HEK293 (cell line): ENCODE data around the gene B4GAT1.
"Not testable (repeated sequence)": the region's sequence is repeated elsewhere in the genome, so short reads cannot be mapped to it uniquely, and the experiment has no call there.

Experiments used
- CTCF ChIA-PET: fragments of 350-600 bp; formaldehyde crosslinking; extraction: SDS; loops from one replicate; lab custom pipeline; 2021; ENCODE audit warnings: antibody characterized with exemption; lab: Yijun Ruan, JAX
- POLR2A ChIA-PET: fragments of 300-600 bp; formaldehyde crosslinking; extraction: SDS; loops from one replicate; lab custom pipeline; 2020; ENCODE audit warnings: antibody characterized with exemption, inconsistent platforms; lab: Yijun Ruan, JAX
- H3K27ac ChIP-seq: fragments of 200-500 bp; sonication (Bioruptor generic); 2 replicates; pipeline ENCODE4 v1.5.1; 2014; ENCODE audit warnings: low read depth, low read length, control low read depth, inconsistent platforms; ENCODE audit errors: extremely low read depth
- H3K36me3 ChIP-seq, 2 experiments: fragments of 200-500 bp in 1 of 2; sonication (Bioruptor generic) in 1 of 2; 1 replicate in 1 of 2; 2 replicates in 1 of 2; pipeline ENCODE4 v1.5.1; 2014 to 2017; ENCODE audit warnings: inconsistent platforms in 2 of 2, low read length in 2 of 2; ENCODE audit not compliant: control insufficient read depth in 2 of 2, insufficient read depth in 1 of 2
- H3K4me1 ChIP-seq: fragments of 200-500 bp; sonication (Bioruptor generic); 2 replicates; pipeline ENCODE4 v1.5.1; 2014; ENCODE audit warnings: mild to moderate bottlenecking, low read length, inconsistent platforms; ENCODE audit not compliant: control insufficient read depth, insufficient read depth
- H3K4me3 ChIP-seq: 2 replicates; pipeline ENCODE4 v1.5.1; 2011; ENCODE audit warnings: low read depth, mild to moderate bottlenecking, control low read depth, low read length, moderate library complexity
- H3K9me3 ChIP-seq: fragments of 200-500 bp; sonication (Bioruptor generic); 2 replicates; pipeline ENCODE4 v1.5.1; 2014; ENCODE audit warnings: low read depth, low read length, inconsistent platforms; ENCODE audit not compliant: control insufficient read depth, insufficient read depth
- BCL11A ChIP-seq: fragments of 450-650 bp; formaldehyde crosslinking; IDR thresholded peaks from 2 replicates; pipeline ENCODE4 v1.5.1; 2016; ENCODE audit warnings: low read depth, missing biosample characterization, missing genetic modification characterization
- CTCF ChIP-seq: fragments of 450-650 bp; formaldehyde crosslinking; IDR thresholded peaks from 2 replicates; pipeline ENCODE4 v1.5.1; 2016; ENCODE audit warnings: missing biosample characterization, missing genetic modification characterization
- IKZF3 ChIP-seq: fragments of 450-650 bp; IDR thresholded peaks from 2 replicates; pipeline ENCODE4 v1.5.0; 2018; ENCODE audit warnings: missing biosample characterization, mild to moderate bottlenecking, missing genetic modification characterization, moderate library complexity
- INSM2 ChIP-seq: fragments of 450-650 bp; formaldehyde crosslinking; IDR thresholded peaks from 2 replicates; pipeline ENCODE4 v1.5.1; 2016; ENCODE audit warnings: missing biosample characterization, missing genetic modification characterization
- KLF16 ChIP-seq: fragments of 450-650 bp; formaldehyde crosslinking; IDR thresholded peaks from 2 replicates; pipeline ENCODE4 v1.5.1; 2017; ENCODE audit warnings: missing biosample characterization, missing genetic modification characterization
- ZFP37 ChIP-seq: fragments of 450-650 bp; formaldehyde crosslinking; IDR thresholded peaks from 2 replicates; pipeline ENCODE4 v1.5.1; 2016; ENCODE audit warnings: missing biosample characterization, missing genetic modification characterization
- ZNF112 ChIP-seq: fragments of 450-650 bp; formaldehyde crosslinking; IDR thresholded peaks from 2 replicates; pipeline ENCODE4 v1.5.0; 2017; ENCODE audit warnings: missing biosample characterization, missing genetic modification characterization
- ZNF146 ChIP-seq: fragments of 450-650 bp; formaldehyde crosslinking; IDR thresholded peaks from 2 replicates; pipeline ENCODE4 v1.5.1; 2016; ENCODE audit warnings: missing biosample characterization, missing genetic modification characterization
- ZNF16 ChIP-seq: fragments of 450-650 bp; formaldehyde crosslinking; IDR thresholded peaks from 2 replicates; pipeline ENCODE4 v1.5.1; 2016; ENCODE audit warnings: low read depth, missing biosample characterization, missing genetic modification characterization
- ZNF324 ChIP-seq: fragments of 450-650 bp; formaldehyde crosslinking; IDR thresholded peaks from 2 replicates; pipeline ENCODE4 v1.5.1; 2016; ENCODE audit warnings: missing biosample characterization, missing genetic modification characterization
- ZNF335 ChIP-seq: fragments of 450-650 bp; formaldehyde crosslinking; conservative IDR thresholded peaks from 2 replicates; pipeline ENCODE4 v1.5.1; 2016; ENCODE audit warnings: missing biosample characterization, missing genetic modification characterization
- ZNF433 ChIP-seq: fragments of 450-650 bp; formaldehyde crosslinking; IDR thresholded peaks from 2 replicates; pipeline ENCODE4 v1.5.1; 2016; ENCODE audit warnings: missing biosample characterization, missing genetic modification characterization, low read depth
- ZNF473 ChIP-seq: fragments of 450-650 bp; formaldehyde crosslinking; IDR thresholded peaks from 2 replicates; pipeline ENCODE4 v1.5.1; 2017; ENCODE audit warnings: missing biosample characterization, missing genetic modification characterization
- ZNF488 ChIP-seq: fragments of 450-650 bp; formaldehyde crosslinking; IDR thresholded peaks from 2 replicates; pipeline ENCODE4 v1.5.1; 2016; ENCODE audit warnings: missing biosample characterization, missing genetic modification characterization
- ZNF670 ChIP-seq: fragments of 450-650 bp; formaldehyde crosslinking; IDR thresholded peaks from 2 replicates; pipeline ENCODE4 v1.5.1; 2016; ENCODE audit warnings: missing biosample characterization, missing genetic modification characterization, low read depth
- ZNF747 ChIP-seq: fragments of 450-650 bp; formaldehyde crosslinking; IDR thresholded peaks from 2 replicates; pipeline ENCODE4 v1.5.1; 2016; ENCODE audit warnings: missing biosample characterization, missing genetic modification characterization
- ZSCAN5A ChIP-seq: fragments of 450-650 bp; formaldehyde crosslinking; IDR thresholded peaks from 2 replicates; pipeline ENCODE4 v1.5.1; 2016; ENCODE audit warnings: missing biosample characterization, missing genetic modification characterization

B4GAT1 gene

GRCh38 chr11:66322732-66323427, 24.5 kb downstream of the B4GAT1 start (continued):
- TF ChIP-seq KLF16 (tag by site-specific recombination), result no peak
- TF ChIP-seq ZNF747 (tag by site-specific recombination), result no peak

GRCh38 chr11:66321606-66322005, 25.8 kb downstream of the B4GAT1 start:
- CTCF ChIA-PET, result interaction anchor here (2.0 kb wide), 1 partner anchor 9 kb away, joined by 18 read pairs; no protein-coding TSS in a partner anchor
- TF ChIP-seq ZNF473 (tag by site-specific recombination) (no peak), IKZF3 (no peak), CTCF (tag by site-specific recombination) (no peak), ZNF488 (tag by site-specific recombination) (no peak), ZSCAN5A (tag by site-specific recombination) (no peak), ZFP37 (tag by site-specific recombination) (no peak), ZNF747 (tag by site-specific recombination) (no peak), ZNF16 (no peak), ZNF324 (tag by site-specific recombination) (no peak)
- TF ChIP-seq, all 188 proteins: peak for 0
- no peaks in the 10 kb centered on the region for H3K36me3 ChIP-seq
- H3K9me3 ChIP-seq, result no peaks in the 10 kb centered on the region
- no peak overlapping the region for H3K27ac ChIP-seq
- no peaks in the 10 kb centered on the region for H3K4me1 ChIP-seq
- POLR2A ChIA-PET, result interaction anchor here (0.6 to 0.7 kb wide), 2 partner anchors 9 to 19 kb away, joined by 3 to 5 read pairs; no protein-coding TSS in a partner anchor
- H3K4me3 ChIP-seq, result no peak overlapping the region

- H3K4me3 ChIP-seq, CTCF ChIA-PET, H3K36me3 ChIP-seq, POLR2A ChIA-PET, H3K27ac ChIP-seq, H3K9me3 ChIP-seq, H3K4me1 ChIP-seq: not testable (repeated sequence)
- TF ChIP-seq ZNF146 (tag by site-specific recombination), result peak; percentile 73
Observed at GRCh38 chr11:66320748-66321147, 26.7 kb downstream of the B4GAT1 start.

GRCh38 chr11:66320289-66320688, 27.1 kb downstream of the B4GAT1 start:
- not testable (repeated sequence) for H3K4me1 ChIP-seq, H3K4me3 ChIP-seq
- CTCF ChIA-PET, result interaction anchor here (0.6 kb wide), 1 partner anchor 16 kb away, joined by 4 read pairs; the partner anchor contains the start of gene RIN1

GRCh38 chr11:66318600-66318970, 28.8 kb downstream of the B4GAT1 start:
- no peaks in the 10 kb centered on the region for H3K9me3 ChIP-seq
- no peaks in the 10 kb centered on the region for H3K4me1 ChIP-seq
- CTCF ChIA-PET, result no interaction called here
- POLR2A ChIA-PET, result no interaction called here
- no peak overlapping the region for H3K27ac ChIP-seq
- H3K4me3 ChIP-seq, result no peak overlapping the region
- no peaks in the 10 kb centered on the region for H3K36me3 ChIP-seq
- TF ChIP-seq ZNF433 (no peak), ZNF335 (tag by site-specific recombination) (no peak), ZSCAN5A (tag by site-specific recombination) (no peak), BCL11A (no peak), ZNF112 (tag by site-specific recombination) (no peak), ZNF670 (no peak), INSM2 (tag by site-specific recombination) (no peak)

More at GRCh38 chr11:66320289-66320688, 27.1 kb downstream of the B4GAT1 start:
- H3K9me3 ChIP-seq, POLR2A ChIA-PET, H3K27ac ChIP-seq, H3K36me3 ChIP-seq: not testable (repeated sequence)
